ENCODE data around the gene AGBL1. TPM values are rescaled to one million over a fixed set of nuclear protein-coding genes. Genes with fewer than 3 reads are reported as not detected.

AGBL1 gene
- polyA plus RNA-seq, 2 of the 4 experiments (the other 2 are of a cell fraction): not detected

DNA sequence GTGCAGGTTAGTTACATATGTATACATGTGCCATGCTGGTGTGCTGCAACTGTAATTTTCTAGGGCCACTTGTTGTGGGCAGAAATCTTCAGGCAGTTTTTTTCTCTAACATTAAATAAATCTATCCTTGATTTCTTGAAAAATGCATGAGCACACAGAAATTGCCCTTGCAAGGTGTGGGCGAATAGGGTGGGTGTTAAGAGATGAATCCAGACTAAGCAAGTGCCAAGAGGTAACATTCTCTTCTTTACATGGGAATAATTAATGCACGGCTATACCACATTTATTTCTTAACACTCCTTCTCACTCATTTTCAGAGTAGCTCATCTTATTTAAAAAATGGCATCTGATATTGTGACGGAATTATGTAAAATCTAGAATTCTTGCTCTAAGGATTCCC is 719.6 kb downstream of the AGBL1 start:
- ATAC-seq (no peak), DNase-seq (ENCODE audit: low read depth in 1 of 2, low spot score in 1 of 2) (no peak), FAIRE-seq (no peak)
- no peaks in the 10 kb centered on the region for H3K4me1 ChIP-seq
- POLR2A ChIA-PET: no interaction called here
- no peak overlapping the region for H3K4me2 ChIP-seq
- no peak overlapping the region for H3K27ac ChIP-seq
- TF ChIP-seq FOSB (CRISPR knock-in tag; IDR thresholded peaks at IDR 0.05): no peak
- no peak for TF ChIP-seq NR3C1 (IDR thresholded peaks at IDR 0.05)
- TF ChIP-seq CBX2 (IDR thresholded peaks at IDR 0.05; ENCODE audit: borderline replicate concordance, low read depth): no peak
- no peak for TF ChIP-seq RAD21 (conservative IDR thresholded peaks at IDR 0.05 in 1 of 2, IDR thresholded peaks at IDR 0.05 in 1 of 2)
- TF ChIP-seq ESRRA (IDR thresholded peaks at IDR 0.05; ENCODE audit: borderline replicate concordance, low read length): no peak
- no peak for TF ChIP-seq RNF2 (IDR thresholded peaks at IDR 0.05; ENCODE audit: borderline replicate concordance, low read depth)
- TF ChIP-seq POLR2AphosphoS2 (conservative IDR thresholded peaks at IDR 0.05; ENCODE audit: low read length): no peak
- no peak for TF ChIP-seq HEYL (CRISPR knock-in tag; IDR thresholded peaks at IDR 0.05)
- no peak for TF ChIP-seq NFE2L2 (conservative IDR thresholded peaks at IDR 0.05; ENCODE audit: low read length)
- no peak for TF ChIP-seq JUN (IDR thresholded peaks at IDR 0.05)
- no peak for TF ChIP-seq SMC3 (IDR thresholded peaks at IDR 0.05)
- no peak for TF ChIP-seq KDM5A (IDR thresholded peaks at IDR 0.05)
- TF ChIP-seq, protein P1, sequence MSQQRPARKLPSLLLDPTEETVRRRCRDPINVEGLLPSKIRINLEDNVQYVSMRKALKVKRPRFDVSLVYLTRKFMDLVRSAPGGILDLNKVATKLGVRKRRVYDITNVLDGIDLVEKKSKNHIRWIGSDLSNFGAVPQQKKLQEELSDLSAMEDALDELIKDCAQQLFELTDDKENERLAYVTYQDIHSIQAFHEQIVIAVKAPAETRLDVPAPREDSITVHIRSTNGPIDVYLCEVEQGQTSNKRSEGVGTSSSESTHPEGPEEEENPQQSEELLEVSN (IDR thresholded peaks at IDR 0.05; ENCODE audit: borderline replicate concordance, low read depth): no peak
- TF ChIP-seq HOXB5 (CRISPR knock-in tag; IDR thresholded peaks at IDR 0.05): no peak
- TF ChIP-seq CEBPB (IDR thresholded peaks at IDR 0.05): no peak
- TF ChIP-seq CHD4 (IDR thresholded peaks at IDR 0.05; ENCODE audit: borderline replicate concordance): no peak
- TF ChIP-seq RCOR1 (IDR thresholded peaks at IDR 0.05; ENCODE audit: low read depth, low read length): no peak
- H3K4me3 ChIP-seq: no peak overlapping the region
- H3K9me3 ChIP-seq: no peaks in the 10 kb centered on the region
- WGBS (ENCODE audit: missing lambda C conversion rate): 4% methylated on average over 3 of the region's 3 CpGs
- CTCF ChIA-PET: no interaction called here

DNA sequence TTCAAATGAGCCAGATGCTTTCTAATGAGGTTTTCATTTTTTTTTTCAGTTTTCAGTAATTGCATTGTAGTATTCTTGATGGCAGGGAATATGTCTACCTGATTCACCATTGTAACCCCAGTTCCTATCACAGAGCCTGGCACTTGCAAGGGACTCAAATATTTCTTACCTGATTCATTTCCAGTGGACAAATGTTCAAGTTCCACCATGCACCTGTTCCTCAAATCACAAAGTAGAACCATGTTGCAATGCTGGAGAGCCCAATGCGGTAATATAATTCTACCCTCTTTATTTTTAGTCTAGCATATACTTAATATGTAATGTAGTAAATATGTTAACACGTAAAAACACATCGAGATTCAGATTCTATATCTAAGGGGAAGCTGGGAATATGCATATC is 722.6 kb downstream of the AGBL1 start:
- no peak overlapping the region for H3K4me3 ChIP-seq
- POLR2A ChIA-PET: no interaction called here
- no peaks in the 10 kb centered on the region for H3K4me1 ChIP-seq
- H3K4me2 ChIP-seq: no peak overlapping the region
- H3K27ac ChIP-seq: no peak overlapping the region
- TF ChIP-seq, protein P2, sequence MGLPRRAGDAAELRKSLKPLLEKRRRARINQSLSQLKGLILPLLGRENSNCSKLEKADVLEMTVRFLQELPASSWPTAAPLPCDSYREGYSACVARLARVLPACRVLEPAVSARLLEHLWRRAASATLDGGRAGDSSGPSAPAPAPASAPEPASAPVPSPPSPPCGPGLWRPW (IDR thresholded peaks at IDR 0.05): no peak
- TF ChIP-seq EP300 (IDR thresholded peaks at IDR 0.05): no peak
- FAIRE-seq: no peak
- no peaks in the 10 kb centered on the region for H3K9me3 ChIP-seq
- 5% methylated on average over 3 of the region's 3 CpGs for WGBS (ENCODE audit: missing lambda C conversion rate)
- CTCF ChIA-PET: no interaction called here
- ATAC-seq: no peak
- no peak for DNase-seq (ENCODE audit: low read depth in 1 of 2, low spot score in 1 of 2)

DNA sequence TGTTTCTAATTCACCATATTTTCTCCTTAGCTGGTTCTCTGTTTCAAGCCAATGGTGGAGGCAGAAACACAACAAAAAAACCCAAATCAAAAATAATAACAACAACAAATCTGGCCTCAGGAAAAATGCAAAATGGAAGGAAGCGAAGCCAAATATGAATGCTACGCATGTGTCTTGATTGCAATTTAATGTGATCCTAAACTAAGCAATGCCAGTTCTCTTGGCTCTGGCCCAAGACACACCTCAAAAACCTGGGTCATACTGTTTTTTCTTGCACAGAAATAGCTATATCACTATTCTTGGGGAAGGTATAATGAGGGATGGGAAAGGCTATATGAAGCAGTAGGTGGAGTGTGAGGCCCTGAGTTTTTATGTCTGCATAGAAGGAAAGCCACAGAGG is 724.7 kb downstream of the AGBL1 start:
- no peaks in the 10 kb centered on the region for H3K4me1 ChIP-seq
- TF ChIP-seq MAFK (IDR thresholded peaks at IDR 0.05; ENCODE audit: partially characterized antibody) (no peak), RAD21 (conservative IDR thresholded peaks at IDR 0.05 in 1 of 2, IDR thresholded peaks at IDR 0.05 in 1 of 2) (no peak), ESRRA (IDR thresholded peaks at IDR 0.05; ENCODE audit: borderline replicate concordance, low read length) (no peak), EP300 (IDR thresholded peaks at IDR 0.05) (no peak), KDM5A (IDR thresholded peaks at IDR 0.05) (no peak), NFE2L2 (conservative IDR thresholded peaks at IDR 0.05; ENCODE audit: low read length) (no peak), RFX5 (IDR thresholded peaks at IDR 0.05) (no peak), JUNB (IDR thresholded peaks at IDR 0.05) (no peak), JUN (IDR thresholded peaks at IDR 0.05) (no peak), NPAS2 (CRISPR knock-in tag; IDR thresholded peaks at IDR 0.05; ENCODE audit: borderline replicate concordance) (no peak), HEYL (CRISPR knock-in tag; IDR thresholded peaks at IDR 0.05) (no peak), TP53 (CRISPR knock-in tag; IDR thresholded peaks at IDR 0.05) (no peak), FOSL2 (IDR thresholded peaks at IDR 0.05) (no peak), FOSL2 (CRISPR knock-in tag; IDR thresholded peaks at IDR 0.05) (no peak), NR3C1 (IDR thresholded peaks at IDR 0.05) (no peak), ZFP36 (IDR thresholded peaks at IDR 0.05; ENCODE audit: borderline replicate concordance, partially characterized antibody) (no peak), MAZ (IDR thresholded peaks at IDR 0.05; ENCODE audit: borderline replicate concordance, low read depth, low read length) (no peak)
- TF ChIP-seq, protein P3, sequence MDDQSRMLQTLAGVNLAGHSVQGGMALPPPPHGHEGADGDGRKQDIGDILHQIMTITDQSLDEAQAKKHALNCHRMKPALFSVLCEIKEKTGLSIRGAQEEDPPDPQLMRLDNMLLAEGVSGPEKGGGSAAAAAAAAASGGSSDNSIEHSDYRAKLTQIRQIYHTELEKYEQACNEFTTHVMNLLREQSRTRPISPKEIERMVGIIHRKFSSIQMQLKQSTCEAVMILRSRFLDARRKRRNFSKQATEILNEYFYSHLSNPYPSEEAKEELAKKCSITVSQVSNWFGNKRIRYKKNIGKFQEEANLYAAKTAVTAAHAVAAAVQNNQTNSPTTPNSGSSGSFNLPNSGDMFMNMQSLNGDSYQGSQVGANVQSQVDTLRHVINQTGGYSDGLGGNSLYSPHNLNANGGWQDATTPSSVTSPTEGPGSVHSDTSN (IDR thresholded peaks at IDR 0.05): no peak
- TF ChIP-seq, protein P2 (IDR thresholded peaks at IDR 0.05): no peak
- TF ChIP-seq, protein P4, sequence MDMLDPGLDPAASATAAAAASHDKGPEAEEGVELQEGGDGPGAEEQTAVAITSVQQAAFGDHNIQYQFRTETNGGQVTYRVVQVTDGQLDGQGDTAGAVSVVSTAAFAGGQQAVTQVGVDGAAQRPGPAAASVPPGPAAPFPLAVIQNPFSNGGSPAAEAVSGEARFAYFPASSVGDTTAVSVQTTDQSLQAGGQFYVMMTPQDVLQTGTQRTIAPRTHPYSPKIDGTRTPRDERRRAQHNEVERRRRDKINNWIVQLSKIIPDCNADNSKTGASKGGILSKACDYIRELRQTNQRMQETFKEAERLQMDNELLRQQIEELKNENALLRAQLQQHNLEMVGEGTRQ (IDR thresholded peaks at IDR 0.05): no peak
- TF ChIP-seq, protein P5, sequence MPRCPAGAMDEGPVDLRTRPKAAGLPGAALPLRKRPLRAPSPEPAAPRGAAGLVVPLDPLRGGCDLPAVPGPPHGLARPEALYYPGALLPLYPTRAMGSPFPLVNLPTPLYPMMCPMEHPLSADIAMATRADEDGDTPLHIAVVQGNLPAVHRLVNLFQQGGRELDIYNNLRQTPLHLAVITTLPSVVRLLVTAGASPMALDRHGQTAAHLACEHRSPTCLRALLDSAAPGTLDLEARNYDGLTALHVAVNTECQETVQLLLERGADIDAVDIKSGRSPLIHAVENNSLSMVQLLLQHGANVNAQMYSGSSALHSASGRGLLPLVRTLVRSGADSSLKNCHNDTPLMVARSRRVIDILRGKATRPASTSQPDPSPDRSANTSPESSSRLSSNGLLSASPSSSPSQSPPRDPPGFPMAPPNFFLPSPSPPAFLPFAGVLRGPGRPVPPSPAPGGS (IDR thresholded peaks at IDR 0.05): no peak
- WGBS (ENCODE audit: missing lambda C conversion rate): 49% methylated on average over 2 of the region's 2 CpGs
- ATAC-seq (no peak), DNase-seq (ENCODE audit: low read depth in 1 of 2, low spot score in 1 of 2) (no peak), FAIRE-seq (no peak)
- no peak overlapping the region for H3K27ac ChIP-seq
- no peak overlapping the region for H3K4me3 ChIP-seq
- no peaks in the 10 kb centered on the region for H3K9me3 ChIP-seq
- H3K4me2 ChIP-seq: no peak overlapping the region
- POLR2A ChIA-PET: no interaction called here
- CTCF ChIA-PET: interaction anchor here (0.8 kb wide), 1 partner anchor 559 kb away, joined by 3 read pairs; no protein-coding TSS in a partner anchor

Data from A549 (cell line).